CD4-positive, alpha-beta T cell treated with Interleukin-17A for 1 hour (primary cell): ENCODE results near the gene MTRF1L.
A peak's percentile ranks its signal among the peaks of the same experiment; 100 is the strongest.
"Not testable (repeated sequence)": the region's sequence is repeated elsewhere in the genome, so short reads cannot be mapped to it uniquely, and the experiment has no call there.

Source experiments
- DNase-seq: peaks from one replicate; pipeline ENCODE4 v3.0.0-alpha.2; 2020

Gene MTRF1L

DNA sequence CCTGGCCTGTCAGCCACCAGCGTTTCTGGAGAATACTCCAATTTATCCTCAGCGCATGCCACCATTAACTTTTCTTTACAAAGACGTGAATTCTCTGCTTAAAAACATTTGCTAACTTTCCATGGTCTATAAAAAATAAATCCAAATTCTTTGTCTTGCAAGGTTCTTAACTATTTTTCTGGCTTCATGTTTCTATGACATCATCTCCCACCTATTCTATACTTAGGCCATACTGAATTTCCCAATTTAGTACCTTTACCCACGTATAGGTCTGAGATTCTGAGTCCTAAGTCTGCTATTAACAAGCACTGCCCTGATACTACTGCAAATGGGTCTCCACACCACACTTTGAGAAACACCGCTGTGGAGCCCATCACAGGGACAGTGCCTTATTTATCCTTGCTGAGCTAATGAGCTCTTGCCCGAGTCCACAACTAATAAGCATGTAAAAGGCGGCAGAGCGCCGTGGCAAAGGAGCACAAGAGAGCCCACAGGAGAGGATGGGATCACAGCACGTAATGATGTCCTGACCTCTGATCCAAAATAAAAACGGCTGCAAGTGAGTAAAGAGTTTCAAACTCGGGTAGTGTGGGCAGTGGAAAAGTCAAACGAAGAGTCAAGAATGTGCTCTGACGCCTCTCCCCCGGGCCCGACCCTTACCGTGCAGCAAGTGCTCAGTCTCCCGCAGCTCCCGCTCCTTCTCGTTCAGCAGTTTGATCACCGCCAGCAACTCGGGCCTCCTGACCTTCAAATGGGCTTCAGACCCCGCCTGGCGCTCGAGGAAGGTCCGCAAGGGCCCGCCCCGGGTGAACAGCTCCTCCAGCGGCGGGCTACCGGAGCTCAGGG lies 519 bp downstream of the MTRF1L start:
- no peak for DNase-seq

DNA sequence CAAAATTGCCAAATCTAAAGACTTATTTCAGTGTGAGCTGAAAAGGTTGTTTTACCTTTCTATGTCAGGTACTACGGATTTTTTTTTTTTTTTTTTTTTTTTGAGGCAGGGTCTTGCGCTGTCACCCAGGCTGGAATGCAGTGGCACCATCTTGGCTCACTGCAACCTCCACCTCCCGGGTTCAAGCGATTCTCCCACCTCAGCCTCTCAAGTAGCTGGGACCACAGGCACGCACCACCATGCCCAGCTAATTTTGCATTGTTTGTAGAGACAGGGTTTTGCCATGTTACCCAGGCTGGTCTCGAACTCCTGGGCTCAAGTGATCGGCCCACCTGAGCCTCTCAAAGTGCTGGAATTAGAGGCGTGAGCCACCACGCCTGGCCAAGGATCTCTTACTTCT lies 1.7 kb downstream of the MTRF1L start:
- DNase-seq, result not testable (repeated sequence)

DNA sequence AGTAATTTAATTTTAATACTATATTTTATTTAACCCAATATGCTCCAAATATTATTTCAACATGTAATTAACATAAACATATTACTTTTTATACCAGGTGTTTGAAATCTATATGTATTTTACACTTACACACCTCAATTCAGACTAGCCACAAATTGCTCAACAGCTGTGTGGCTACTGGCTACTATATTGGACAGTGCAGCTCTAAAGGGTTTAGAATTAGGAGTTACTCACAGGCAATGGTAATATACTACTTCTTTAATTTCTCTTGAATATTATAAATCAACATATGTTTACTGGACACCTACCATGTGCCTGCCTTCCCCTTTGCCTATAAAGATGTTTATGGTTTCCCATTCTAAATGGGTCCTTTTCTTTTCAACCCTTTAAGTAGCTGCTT lies 2.3 kb downstream of the MTRF1L start:
- no peak for DNase-seq

DNA sequence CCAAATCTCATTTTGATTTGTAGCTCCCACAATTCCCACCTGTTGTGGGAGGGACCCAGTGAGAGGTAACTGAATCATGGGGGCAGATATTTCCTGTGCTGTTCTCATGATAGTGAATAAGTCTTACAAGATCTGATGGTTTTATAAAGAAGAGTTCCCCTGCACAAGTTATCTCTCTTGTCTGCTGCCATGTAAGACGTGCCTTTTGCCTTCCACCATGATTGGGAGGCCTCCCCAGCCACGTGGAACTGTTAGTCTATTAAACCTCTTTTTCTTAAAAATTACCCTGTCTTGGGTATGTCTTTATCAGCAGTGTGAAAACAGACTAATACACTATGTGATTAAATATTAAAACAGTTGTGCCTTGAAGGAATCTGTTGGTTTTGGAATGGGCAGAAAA lies 3.0 kb downstream of the MTRF1L start:
- DNase-seq, result not testable (repeated sequence)

DNA sequence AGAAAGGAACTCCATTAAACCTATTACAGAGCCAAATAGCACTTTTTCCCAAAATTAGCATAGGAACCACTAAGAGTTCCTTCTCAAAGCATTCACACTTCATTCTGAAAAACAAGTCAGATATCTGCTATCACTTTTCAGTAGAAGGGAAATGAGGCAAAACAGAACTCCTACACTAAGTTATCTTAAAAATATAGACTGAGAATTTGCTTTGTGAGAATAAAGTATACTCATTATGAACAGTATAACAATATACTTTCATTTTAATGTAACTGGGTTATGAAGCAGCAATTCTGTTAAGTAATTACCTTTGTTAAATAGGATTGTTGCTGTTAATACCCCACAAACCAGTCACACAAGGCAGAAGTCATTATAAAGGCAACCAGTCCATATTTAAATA lies 8.7 kb downstream of the MTRF1L start:
- DNase-seq, result no peak

DNA sequence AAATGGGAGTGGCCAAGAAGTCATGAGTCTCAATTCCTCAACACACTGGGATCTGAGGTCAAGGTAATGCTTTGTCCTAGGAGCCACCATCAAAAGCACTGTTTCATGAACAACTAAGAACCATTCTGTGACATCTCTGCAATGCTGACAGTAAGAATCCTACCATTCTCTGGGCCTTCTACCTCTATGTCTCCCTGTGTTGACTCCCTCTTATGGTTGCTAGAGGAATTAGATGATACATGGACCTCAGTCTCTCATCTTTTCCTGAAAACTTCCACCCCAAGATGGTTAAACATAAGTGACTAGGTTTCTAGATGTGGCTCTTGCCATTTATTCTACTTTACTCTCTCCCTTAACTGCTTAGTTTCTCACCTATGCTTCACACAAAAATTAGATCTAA lies 9.1 kb downstream of the MTRF1L start:
- no peak for DNase-seq

DNA sequence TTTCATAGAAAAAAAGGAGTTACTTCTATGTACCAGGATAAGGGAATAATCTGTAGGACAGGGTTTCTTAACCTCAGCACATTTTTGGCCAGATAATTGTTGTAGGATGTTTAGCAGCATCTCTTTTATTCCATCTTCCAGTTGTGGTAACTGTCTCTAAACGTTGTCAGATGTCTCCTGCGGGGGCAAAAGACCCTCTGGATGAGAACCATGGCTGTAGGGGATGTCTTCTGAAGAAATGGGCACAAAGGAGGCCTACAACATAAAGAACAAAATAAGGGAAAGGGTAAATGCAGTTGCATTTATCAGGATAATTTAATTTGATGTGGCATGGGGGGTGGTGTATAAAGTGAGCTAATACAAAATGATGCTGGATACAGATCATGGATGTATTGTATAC lies 15.5 kb downstream of the MTRF1L start:
- no peak for DNase-seq

DNA sequence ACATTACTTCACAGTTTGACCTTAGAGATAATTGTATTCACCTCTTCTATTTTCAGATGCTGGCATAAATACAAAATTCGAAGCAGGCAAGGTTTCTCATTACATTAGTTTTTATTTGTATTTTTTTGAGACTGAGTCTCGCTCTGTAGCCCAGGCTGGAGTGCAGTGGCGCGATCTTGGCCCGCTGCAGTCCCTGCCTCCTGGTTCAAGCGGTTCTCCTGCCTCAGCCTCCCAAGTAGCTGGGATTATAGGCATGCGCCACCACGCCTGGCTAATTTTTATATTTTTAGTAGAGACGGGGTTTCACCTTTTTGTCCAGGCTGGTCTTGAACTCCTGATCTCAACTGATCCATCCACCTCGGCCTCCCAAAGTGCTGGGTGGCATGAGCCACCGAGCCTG lies 17.2 kb downstream of the MTRF1L start:
- DNase-seq, result not testable (repeated sequence)

DNA sequence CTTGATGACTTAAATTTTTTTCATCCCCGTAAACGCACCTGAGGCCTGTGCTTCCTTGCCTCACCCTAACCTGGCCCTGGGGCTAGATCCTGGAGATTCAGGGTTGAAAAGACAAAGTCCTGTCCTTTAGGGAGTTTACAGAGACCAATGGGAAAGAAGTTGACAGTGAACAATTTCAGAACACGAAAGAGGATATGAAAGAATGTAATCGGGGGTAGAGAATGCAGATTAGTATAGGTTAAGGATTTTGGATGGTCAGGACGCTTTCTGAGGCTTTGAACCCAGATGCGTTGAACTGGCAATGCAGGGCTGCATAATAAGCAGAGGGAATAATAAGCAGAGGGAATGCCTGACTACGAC lies 18.0 kb downstream of the MTRF1L start:
- DNase-seq, result no peak

DNA sequence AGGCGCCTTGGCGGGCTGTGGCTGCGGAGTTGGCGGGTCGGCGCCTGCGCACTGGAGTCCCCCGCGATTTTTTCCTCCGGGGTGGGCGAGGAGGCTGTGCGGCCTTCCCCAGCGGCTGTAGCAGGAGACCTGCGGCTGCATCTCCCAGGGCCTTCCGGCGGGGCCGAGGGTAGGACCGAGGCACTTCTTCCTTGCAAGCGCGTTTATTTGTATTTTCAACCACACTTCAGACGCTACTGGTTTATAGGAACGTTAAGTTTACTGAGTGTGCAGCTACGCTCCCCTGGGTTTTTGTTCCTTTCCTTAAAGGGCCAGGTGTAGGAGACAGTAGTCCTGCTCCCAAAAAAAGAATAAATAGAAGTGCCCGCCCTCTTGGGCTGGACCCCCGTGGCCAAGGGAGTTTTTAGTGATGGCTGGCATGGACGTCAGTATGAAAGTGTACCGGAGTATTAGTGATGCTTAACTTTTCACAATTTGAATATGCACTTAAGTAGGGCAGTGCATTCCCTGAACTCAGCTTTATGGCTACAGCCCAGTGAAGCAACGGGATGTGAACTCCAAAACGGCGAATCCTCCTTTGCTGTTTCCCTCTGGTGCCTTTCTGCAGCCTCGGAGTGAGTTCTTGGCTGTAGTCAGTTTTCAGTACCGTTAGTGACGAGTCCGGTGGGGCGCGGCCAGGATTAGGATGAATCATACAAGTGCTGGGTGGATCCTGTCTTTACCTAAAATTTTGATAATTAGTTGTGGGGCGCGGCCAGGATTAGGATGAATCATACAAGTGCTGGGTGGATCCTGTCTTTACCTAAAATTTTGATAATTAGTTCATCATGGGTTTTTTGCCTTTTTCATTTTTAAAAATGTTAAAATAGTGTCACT lies 18.6 kb downstream of the MTRF1L start:
- DNase-seq, result peak; percentile 62

DNA sequence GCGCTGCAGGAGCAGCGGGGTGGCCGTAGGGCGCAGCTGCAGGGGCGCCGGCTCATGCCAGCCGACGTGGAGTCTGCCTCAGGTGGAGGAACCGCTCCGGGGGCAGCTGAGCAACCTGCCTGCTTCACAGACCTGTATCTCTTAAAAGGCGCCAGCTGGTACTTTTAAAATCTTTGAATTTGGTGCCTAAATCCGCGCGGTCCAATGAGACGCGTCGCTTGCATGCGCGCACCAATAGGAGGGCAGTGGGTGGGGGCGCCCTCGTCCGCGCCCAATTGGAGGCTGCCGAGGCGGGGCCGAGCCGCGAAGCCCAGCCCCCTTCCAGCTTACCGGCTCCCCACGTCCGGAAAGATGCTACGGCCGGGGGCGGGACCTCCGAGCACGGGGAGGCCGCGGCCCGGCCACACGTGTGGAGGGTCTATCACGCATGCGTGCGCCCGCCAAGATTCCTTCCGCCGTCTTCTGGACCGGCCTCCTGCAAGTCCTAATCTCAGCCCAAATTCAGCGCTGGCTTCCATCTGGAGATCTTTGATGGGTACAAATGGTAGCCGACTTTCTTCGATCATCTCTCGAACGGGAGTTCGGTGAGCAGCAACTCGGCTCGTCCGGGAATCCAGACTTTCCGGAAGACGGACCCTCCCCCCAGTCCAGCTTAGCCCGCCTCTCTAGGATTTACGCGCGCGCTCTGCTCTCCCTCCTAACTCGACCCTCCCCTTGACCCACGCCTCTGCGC lies 19.4 kb downstream of the MTRF1L start, which contains the start of gene FBXO5:
Gene FBXO5 (minus strand): TSS at position 138 of the 733 bp plus-strand sequence. CDS start 82 bp downstream, at position 56.
- DNase-seq, result peak; percentile 97

DNA sequence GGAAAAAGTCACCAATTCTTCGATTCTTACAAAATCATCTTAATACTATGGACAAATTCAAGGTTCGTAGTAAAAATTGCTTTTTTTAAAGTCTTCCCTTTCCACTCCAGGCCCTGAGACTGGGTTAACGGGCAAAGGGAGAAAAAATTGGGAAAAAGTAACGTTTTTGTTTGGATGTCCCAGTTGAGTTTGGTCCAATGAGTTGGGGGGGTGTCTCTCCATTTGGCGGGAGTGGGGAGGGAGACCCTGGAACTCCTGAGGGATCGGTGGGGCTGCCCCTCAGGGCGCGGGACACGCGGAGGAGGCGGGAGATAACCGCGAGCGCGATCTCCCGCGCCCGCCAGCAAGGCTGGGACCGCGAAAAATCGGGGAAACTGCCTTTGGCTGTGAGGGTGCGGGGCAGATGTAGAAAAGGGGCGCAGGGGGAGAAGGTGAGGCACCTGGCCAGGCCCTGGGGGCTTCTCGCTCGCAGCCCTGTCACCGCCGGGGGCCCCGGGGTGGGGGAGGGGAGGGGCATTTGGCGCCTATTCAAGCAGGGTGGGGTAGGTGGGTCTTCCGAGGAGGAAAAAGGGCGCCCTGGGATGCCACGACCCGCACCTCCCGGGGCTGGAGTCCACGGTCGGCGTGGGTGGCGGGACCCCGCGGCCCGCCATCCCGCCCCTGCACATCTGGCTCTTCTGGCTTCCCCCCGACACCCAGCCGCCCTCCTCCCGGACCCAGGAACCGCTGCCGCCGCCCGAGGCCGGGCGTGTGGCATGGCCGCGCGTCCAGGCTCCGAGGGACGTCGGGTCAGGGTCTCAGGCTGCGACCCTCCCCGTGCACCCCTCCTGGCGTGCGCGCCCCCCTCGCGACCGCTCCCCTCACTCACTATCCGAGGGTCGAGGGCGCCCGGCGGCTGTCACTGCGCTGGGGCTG lies 20.3 kb downstream of the MTRF1L start:
- no peak for DNase-seq

DNA sequence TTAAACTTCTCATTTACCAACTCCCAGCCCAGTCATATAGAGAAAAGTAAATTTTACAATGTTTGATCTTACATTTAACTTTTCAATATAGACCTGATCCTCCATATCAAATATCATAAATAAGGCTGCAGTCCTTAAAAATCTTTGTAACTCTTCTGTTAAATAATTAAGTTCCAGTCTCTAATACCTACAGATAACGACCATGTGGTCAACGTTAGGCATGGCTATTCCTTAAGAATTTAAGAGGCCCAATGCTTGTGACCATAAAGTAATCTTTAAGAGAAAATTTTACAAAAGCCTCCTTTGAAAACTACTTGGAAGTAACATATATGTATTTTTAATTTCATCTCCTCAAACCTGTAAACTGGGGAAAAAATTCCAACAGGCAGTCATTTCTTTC lies 21.3 kb downstream of the MTRF1L start:
- DNase-seq, result no peak

DNA sequence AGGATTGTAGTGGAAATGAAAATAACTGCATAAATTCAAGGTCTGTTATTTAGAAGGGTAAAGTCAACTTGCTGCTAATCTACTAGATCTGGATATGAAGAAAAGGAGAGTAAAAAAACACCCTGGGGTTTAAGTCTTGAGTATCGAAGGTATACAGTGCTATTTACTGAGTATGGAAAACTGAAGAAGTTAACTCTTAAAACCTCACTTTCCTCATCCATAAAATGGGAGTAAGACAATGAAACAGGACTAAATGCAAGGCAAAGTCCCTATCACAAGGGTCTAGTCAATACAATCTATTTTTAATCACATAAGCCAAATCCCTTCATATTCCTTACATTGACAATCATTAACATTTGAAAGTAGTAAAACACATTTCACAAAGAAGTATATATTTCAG lies 21.9 kb downstream of the MTRF1L start:
- DNase-seq, result no peak

DNA sequence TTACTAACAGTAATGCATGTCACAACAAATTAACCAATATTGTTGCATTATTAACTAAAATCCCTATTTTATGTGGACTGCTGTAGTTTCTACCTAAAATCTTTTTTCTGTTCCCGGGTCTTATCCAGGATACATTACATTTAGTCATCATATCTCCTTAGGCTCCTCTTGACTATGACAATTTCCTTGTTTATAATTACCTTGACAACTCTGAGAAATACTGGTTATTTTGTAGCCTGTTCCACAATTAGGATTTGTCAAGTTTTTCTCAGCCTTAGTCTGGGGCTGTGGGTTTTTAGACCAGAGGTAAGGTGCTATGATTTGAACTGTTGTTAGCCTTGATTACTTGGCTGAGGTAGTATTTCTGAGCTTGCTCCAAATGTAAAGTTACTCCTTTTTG lies 23.4 kb downstream of the MTRF1L start:
- no peak for DNase-seq

DNA sequence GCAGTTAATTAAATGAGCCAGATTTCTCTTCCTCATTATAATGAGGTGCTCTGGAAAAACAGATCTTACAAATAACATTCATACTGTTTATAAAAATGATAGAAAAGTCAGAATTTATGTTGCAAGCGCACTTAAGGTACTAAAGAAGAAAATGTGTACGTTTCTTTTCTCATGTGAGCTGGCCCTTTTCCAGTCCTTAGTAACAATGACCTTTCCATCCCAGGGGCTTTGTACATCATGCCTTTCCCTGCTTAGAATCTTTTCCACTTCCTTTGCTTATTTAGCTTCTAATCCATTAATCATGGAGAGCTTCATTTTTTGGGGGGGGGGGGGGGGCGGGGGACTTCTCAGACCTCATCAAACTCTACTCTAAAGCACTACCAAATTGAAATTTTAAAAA lies 24.5 kb downstream of the MTRF1L start:
- DNase-seq, result no peak

DNA sequence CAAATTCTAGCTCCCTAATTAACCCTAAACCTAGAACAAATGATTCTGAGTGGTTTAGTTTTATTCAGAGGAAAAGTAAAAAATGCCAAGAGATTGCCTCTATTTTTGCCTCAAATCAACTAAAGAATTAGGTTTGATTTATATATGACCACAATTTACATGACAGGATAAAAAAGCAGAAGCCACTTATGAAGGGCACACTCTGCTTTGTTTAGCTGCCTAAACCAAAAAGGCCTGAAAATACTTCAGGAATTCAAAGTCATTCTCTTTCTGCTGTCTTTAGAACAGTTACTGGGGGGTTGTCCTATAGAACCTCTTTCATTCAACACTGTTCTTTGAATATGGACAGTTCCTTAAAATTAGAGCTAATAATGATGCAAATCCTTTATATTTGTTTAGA lies 25.0 kb downstream of the MTRF1L start:
- DNase-seq, result no peak

DNA sequence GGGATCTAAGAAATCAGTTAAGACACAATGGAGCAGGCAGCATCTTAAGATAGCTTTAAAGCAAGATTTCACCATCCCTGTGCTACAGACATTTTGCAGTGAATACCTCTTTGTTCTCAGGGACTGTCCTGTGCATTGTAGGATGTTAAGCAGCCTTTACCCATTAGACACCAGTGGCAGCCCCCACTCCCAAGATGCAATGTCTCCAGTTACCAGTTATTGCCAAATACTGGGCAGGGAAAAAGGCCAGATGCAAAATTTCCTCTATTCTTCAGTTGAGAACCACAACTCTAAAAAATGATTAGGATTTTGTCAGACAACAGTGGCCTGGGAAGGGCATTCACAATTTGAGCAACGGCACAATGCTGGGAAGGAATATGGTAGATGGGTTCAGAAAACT lies 25.8 kb downstream of the MTRF1L start:
- no peak for DNase-seq

DNA sequence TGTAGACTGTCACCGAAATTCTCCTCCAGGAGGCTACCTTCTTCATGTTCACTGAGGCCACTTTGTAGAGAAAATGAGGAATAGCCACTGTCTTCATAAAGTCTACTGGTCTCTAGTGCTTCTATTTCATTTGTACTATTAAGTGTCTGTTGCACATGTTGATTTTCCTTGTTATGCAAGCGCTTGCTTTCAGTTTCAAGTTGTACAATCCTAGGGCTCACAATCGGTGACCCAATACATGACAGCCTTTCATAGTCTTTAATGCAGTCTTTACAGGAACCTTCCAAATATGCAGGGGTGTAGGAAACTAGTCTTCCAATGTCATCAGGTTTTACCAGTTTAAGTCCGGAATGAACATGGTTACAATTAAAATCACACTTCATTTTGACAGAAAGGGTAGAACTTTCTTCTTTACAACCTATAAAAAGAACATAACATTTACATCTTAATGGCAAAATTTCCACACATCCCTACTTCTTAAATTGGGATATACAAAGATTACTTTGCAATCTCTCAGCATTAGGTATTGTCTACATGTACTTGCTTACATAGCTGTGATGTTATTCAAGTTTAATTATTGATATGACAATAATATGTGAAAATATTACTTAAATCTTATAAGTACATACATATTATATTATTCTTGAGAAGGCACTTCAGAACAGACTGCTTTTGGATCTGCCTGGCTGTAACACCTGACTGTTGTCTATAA lies 27.1 kb downstream of the MTRF1L start:
- peak; percentile 61 for DNase-seq

DNA sequence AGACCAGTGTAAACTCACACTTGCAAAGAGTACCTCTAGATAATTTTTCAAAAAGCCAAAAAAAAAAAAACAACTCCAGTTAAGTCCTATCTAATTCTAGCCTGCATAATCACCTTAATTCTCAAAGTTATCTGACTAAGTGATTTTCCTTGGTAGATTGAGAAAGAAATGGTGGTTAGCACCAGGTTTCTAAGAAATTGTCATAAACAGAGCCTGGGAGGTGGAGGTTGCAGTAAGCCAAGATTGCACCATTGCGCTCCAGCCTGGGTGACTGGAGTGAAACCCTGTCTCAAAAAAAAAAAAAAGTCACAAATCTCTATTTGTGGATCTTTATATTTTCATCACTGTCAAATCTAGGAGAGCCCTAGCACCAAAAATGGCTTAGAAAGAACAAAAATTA lies 28.6 kb downstream of the MTRF1L start:
- no peak for DNase-seq

DNA sequence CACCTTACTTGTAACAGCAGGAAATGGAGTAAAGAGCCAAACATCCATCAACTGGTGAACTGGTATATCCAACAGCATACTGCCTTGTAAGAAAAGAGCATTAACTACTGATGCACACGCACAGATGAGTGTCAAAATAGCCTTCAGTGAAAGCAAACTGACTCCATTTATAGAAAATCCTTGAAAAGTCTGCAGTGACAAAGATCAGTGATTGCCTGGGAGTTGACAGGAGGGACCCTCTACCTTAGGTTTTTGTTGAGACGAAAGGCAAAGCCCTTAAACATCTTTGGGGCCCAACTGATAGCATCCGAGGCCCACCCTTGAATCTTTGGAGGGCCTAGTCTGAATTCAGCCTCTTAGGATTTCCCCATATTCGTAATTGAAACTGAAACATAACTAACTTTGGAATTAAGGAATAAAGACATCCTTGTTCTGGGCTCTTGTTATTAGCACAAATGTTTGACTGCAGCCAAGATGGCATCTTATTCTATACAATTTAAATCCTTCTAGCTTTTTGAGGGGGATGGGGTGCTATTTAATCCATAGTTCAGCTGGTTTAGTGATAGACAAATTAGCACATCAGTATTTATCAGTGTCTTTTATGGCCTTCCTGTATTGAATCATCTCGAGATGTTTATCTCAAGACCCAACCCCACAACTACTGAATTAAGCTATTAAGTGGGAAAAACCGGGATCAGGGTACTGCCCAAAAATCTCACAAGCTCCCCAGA lies 32.7 kb downstream of the MTRF1L start:
- no peak for DNase-seq
